GM19328 (cell line): ENCODE measurements around the gene BOLL.
"Not testable (repeated sequence)": the region's sequence is repeated elsewhere in the genome, so short reads cannot be mapped to it uniquely, and the experiment has no call there.

ENCODE experiments used
- ATAC-seq: cut with Tn5 transposase; IDR thresholded peaks from one replicate; pipeline ENCODE4 v1.9.1; 2021; ENCODE audit warnings: mild to moderate bottlenecking, moderate library complexity; ENCODE audit not compliant: unreplicated experiment

The BOLL gene, protein sequence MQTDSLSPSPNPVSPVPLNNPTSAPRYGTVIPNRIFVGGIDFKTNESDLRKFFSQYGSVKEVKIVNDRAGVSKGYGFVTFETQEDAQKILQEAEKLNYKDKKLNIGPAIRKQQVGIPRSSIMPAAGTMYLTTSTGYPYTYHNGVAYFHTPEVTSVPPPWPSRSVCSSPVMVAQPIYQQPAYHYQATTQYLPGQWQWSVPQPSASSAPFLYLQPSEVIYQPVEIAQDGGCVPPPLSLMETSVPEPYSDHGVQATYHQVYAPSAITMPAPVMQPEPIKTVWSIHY

DNA sequence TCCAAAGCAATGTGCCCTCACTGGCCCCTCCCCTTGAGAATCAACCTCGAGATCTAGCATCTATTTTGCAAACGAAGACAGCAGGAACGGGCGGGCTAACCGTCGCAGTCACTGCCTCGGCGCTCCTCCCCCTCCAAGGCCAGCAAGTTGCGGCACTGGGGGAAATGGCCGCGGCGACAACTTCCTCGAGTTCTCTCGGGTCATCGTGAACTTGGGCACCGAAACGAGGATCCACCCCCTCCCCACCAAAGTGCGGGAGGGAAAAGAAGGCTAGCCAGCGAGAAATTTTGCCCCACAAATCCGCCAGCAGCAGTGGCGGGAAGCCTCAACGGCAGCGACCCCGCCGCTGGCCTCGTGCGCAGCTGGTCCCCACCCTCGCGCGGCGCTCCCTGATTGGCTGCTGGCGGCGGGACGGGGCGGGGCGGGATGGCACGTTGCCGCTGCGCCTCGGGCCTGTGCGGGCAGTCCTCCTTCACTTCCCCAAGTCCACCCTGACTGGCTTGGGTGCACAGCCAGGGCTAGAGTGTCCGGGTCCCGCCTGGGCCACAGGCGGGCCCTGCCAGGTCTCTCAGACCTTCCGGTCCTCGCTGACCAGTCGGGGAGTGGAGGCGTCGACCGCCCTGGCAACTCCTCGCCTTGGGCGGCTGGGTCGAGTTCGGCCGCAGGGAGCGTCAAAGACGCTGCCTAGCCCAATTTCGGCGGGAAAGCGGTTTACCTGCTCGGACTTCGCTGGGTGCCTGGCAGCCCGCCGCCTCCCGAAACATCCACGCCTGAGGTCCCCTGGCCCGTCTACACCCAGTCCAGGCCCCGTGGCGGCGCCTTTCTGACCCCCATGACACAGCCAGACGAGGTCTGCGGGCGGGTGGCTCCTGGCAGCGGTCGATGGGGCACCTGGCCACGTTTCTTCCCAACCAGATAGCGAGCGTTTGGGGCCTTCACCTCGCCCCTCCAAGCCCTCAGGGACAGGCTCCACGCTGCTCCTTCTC is at the start of gene BOLL:
Gene BOLL (minus strand): TSS at position 364 of the 986 bp plus-strand sequence. CDS start 3,469 bp downstream, outside the sequence.
- ATAC-seq: no peak

DNA sequence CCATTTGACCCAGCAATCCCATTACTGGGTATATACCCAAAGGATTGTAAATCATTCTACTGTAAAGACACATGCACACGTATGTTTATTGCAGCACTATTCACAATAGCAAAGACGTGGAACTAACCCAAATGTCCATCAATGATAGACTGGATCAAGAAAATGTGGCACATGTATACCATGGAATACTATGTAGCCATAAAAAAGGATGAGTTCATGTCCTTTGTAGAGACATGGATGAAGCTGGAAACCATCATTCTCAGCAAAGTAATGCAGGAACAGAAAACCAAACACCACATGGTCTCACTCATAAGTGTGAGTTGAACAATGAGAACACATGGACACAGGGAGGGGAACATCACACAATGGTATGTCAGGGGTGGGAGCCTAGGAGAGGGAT is 49.7 kb upstream of the BOLL start:
- ATAC-seq: not testable (repeated sequence)

DNA sequence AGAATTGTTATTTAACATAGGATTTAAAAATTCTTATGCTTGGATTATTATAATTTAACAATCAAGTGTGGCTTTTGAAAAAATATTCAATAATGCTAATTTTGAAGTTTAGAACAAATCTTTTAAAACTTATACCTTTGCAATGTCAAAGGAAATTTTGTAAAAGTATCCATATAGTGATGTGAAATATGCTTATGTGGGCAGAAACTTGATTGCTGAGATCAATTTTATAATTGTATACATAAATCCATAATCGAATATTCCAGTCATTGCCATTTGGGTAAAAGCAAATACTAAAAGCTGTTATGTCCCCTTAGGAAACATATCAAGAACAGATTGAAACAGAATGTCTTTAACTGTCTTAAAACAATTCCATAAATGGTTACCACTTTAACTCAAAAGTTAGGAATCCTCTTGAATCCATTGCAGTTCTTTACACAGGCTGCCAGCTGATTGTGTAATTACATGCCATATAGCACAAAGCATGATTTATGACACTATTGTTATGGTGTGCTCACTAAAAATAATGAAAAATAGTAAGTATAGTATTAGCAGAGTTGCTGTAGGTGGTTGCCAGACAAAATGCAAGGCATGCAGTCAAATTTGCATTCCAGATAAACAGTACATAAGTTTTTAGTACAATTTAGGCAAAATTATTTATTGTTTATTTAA is 43.5 kb upstream of the BOLL start:
- no peak for ATAC-seq

DNA sequence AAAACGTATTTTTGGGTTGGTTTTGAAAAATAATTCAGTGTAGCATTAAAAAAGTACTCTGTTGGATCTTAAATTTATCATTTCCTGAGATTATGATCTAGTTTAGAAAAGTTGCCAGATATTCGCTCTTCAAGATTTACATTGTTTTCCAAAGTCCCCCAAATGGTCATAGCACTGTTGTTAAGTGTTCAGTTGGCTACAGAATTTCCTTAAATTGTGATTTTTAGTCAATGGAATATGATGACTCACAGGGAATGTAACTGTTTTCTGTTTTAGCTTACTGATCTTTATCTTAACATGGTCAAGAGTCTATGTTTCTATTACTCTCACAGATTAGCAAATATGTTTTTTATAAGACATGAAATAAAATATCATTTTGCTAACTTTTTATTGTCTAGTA is 42.5 kb upstream of the BOLL start:
- ATAC-seq: no peak

DNA sequence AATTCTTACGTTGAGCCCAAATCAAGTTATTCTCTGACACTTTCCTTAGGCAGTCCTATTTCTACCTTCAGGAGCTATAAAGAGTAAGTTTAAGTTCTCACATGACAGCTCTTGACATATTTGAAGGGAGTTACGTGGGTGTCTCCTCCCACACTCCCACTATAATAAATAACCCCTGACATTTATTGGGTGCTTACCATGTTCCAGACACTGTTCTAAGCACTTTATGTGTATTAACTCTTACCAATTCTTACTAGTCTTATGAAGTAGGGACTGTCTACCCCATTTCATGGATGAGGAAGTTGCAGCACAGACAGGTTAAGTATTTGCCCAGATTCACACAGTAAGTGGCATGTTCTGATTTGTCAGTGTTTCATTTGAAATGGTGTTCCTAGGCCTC is 37.2 kb upstream of the BOLL start:
- ATAC-seq: no peak

DNA sequence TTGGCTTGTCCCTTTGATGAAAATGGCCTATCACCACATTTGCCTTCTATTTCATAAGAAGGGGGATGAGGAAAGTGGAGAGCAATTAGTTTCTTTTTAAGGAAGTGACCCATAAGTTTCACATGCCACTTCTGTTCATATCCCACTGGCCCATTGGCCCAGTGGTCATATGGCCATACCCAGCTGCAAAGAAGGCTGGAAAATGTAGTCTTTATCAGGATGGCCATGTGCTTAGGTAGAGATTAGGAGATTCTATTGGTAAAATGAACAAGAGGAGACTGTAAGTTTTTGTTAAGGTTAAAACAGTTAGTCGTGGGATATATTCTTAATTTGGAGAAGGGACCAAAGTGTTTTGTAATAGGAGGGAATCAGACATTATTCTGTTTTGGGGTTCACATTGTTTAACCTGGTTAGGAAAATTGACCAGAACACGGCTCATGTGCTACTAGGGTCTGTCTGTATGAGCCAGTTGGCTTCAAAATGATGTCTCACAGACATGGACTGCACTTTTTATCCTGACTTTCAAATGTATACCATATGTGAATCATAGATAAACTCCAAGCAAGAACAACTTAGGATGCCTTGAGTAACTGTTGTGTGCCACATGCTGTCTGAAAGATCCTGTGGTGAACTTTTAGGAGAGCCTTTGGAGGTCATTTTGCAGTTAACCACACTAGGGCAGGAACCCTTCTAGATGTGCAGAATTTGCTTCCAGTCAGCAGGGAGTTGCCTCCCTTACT is 36.6 kb upstream of the BOLL start:
- no peak for ATAC-seq

DNA sequence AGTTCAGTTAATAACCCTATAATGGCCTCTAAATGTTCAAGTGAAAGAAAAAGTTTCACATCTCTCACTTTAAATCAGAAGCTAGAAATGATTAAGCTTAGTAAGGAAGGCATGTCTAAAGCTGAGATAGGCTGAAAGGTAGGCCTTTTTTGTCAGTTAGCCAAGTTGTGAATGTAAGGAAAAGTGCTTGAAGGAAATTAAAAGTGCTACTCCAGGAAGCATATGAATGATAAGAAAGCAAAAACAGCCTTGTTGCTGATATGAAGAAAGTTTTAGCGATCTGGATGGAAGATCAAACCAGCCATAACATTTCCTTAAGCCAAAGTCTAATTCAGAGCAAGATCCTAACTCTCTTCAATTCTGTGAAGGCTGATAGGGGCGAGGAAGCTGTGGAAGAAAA is 29.4 kb upstream of the BOLL start:
- no peak for ATAC-seq

DNA sequence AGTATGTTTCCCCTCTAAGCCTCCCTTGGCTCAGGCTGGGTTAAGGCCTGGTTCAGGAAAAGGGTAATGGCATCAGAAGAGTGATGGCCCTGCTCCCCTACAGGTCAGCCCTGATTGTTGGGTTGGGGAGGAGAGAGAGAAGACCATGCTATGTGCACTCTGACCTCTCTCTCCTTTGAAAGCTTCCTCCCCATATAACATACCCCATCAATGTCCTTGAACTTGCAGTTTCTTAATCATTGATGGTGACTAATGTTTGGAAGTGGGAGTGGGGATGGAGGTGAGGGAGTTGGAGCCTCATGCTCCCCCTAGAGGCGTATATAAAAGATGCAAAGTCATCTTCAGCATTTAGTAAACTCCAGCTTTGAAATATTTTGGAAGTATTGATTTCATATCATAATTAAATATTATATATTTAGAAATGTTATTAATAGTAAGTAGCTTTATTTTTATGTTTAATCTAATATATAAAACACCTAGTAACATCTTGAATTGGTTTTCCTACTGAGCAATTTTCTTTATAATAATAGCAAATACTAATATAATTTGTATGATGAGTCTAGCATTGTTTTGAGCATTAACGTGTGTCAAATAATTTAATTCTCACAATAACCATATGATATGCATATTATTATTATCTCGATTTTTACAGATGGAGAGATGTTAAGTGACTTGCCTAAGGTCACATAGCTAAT is 28.1 kb upstream of the BOLL start:
- no peak for ATAC-seq

DNA sequence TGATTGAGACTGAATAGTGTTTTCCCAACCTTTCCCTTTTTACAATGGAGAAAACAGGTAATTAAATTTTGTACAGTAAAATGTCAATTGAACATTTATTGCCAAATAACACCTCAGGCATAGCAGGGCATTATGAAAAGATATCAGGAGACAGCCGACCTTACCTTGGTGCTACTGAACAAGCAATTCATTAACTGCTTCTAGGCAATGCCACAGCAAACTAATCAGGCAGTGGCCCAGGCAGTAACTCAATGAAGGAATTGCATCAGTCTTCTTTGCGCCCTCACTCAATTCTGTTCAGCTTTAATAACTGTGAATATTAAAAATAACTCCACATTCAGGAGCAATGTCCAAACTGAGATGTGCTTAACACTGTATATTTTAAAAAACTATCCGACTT is 25.4 kb upstream of the BOLL start:
- no peak for ATAC-seq

DNA sequence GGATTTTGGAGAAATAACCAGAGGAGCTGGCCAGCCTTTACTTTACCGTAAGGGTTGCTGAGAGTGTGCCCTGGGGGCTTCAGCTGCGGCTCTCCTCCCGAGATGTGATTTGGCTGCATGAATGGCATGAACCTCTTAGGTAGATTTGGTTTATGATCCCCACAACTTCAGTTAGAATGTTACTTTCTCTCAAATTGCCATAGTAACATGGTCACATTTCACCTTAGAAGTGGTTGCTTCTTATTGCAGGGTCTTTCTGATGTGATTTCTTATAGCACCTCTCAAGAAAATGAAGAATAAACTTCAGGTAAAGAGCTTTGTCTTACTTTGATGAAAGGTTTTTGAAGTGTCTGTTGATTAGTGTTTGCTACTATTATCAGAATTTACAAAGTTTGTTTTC is 24.9 kb upstream of the BOLL start:
- no peak for ATAC-seq

DNA sequence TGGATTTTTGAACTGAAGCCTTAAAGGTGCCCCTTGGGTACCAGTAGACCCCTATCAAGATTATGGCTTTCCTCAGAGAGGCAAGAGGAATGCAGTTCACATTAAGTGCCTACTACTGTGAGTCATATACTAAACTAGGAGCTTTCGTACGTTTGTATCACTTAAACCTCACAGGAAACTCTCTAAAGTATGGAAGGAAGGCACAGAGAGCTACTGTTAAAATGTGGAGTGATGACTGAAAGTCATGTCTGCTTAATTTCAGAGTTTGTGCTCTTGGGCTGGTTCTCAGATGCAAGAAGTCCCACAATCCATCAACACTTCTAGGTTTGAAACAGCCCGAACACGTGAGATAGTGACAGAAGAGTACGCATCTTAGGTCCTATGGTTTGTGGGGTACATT is 23.9 kb upstream of the BOLL start:
- no peak for ATAC-seq

DNA sequence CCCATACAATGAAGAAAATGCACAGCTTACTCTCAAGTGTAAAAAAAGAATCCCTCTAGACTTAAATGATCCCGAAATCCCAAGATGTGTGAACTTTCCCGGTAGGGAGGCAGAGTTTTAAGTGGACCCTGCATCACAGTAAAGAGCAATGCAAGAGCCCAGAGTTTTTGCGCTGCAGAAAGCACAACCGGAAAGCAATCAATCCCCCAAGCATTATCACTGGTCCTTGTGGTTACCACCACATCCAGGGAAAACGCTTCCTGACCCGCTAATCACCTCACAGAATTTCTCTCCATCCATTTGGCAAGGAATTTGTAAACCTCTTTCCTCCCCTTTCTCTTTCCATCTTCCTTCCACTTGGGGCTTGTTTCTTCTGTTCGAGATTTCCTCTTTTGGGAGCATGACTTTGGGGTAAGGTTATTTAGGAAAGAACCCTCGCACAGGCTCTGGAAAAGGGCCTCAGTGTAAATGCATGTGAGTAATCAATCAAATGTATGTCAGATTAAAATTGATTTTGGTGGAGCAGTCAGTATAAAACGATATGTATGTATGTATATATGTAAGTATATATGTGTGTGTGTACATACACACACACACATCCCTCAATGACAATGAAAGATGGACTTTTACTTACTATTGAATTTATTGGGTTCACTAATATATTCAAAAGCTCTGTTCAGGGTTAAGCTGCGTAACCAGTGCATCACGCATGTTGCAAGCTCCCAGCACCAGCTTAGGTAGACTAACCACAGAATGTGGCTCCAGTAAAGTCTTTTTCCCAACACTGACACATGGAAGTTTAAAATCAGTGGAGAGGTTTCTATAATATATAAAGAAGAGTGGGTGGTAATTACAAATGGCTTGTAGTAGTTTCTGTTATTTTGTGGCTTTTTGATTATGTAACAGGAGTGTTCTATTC is 20.9 kb upstream of the BOLL start:
- no peak for ATAC-seq

DNA sequence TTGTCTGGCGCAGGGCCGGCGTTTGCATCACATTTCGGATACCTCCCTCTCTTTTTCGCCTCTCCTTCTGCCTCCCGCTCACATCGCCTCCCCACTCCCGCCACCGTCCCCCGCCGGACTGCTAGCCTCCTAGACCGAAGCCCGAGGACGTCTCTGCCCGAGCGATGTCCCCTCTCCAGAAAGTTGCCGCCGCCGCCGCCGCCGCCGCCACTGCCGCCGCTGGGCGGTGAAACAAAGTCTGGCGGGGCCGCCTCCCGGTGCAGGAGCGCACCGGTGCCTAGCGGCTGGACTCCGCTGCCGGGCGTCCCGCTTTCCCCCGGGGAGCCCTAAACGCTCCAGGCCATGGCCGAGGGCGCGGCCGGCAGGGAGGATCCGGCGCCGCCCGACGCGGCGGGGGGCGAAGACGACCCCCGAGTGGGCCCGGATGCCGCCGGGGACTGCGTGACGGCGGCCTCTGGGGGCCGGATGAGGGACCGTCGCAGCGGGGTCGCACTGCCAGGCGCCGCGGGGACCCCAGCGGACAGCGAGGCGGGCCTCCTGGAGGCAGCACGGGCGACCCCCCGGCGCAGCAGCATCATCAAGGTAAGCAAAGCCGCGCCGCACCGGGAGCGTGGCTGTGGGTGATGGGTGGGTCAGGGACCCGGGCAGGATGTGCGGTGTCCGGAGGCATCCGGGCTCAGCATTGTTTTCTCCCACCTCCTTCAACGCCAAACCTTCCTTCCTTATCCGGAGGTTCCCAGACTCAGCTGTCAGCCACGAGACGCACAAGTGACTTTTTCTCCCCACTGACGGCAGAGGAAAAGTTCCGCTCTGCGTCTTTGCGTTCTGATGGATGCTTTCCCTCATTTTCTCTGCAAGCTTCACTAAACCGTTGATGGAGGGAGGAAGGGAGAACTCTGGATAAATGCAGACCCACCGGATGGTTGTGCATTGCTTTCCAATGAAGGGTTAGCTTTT is 19.9 kb upstream of the BOLL start:
- ATAC-seq: peak; percentile 28

DNA sequence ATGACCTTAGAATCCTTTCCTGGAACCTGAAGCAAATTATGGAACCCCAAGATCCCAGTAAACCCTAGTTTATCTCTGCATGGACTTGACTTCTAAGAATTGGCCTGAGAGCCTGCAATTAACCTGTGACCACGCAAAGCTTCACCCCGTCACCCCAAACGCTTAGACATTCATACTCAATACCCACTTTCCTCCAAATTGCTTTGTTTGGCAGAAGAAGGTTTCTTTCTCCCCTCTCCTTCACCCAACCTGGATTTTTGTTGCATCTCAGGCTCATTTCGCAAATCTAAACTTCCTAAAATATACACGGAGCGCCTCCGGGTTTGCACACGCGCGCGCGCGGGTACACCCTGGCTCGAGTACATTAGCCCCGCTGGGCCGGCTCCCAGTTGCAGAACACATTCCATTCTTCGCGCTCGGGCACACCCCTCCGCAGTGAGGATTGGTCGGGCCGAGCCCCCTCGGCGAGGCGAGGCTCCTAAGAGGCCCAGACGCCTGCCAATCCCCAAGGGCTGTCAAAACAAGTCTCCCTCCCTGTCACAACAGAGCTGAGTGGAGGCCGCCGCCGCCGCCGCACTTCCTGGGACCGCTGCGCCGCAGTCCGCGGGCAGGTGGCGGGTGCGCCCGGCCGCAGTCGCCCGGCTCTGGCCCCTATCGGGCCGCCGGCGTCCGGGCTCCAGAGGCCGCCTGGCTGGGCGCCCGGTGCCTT is 19.1 kb upstream of the BOLL start, which contains the start of gene PLCL1:
Gene PLCL1 (plus strand): TSS at position 545 of the 709 bp plus-strand sequence.
- ATAC-seq: peak; percentile 100

DNA sequence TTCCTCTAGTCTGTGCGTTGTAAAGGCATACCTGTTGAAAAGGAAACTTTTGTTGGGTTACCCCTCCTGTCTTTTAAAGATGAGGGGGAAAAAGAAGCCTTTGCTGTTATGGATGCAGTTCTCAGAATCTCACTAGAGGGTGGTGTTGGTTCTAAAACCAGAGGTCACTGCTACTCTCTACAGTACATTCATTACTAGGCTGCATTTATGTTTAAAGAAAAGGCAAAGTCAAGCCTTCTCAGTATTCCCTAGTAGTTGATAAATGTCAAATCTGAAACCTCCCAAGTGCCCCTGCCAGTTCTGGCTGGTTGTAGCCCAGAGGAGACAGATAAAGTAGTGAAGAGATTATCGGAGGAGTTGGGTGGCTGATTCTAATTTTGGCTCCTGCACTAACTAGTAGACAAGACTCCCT is 17.9 kb upstream of the BOLL start:
- ATAC-seq: no peak

DNA sequence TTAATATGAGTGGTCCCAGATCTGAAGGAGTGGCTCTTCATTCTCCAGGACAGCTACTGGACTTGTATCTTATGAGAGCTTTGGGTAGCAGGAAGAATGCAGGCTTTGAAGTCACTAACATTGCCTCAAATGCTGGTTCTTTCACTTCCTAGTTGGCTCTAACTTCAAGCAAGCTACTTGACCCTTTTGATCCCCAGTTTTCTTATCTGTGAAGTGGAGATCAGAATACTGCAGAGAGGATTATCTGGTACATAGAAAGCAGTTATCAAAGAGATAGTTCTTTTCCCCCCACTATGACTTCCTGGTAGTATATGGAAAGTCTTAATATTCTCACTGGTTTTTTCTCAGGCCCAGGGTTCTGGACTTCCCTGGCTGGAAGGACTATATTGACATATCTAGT is 15.9 kb upstream of the BOLL start:
- ATAC-seq: no peak

DNA sequence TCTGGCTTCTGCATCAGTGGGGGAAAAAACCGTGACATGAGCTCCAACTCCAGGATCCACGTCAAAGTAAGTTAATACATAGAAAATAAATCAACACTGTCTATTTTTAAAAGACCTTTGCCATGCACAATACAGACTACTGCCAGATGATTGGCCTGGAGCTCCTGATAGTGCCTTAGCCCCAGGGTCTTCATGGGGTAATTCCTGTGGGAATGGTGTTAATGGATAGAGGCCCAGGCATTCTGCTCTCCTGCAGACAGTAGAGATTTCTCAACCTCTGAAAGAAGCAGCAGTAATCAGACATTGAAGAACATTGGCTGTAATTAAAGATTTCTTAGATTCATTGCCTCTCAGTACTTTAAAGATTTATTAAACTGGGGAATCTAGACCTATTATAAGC is 15.0 kb upstream of the BOLL start:
- ATAC-seq: no peak
